Measurements from ENCODE around the gene CUX1.
"Not testable (repeated sequence)": the region's sequence is repeated elsewhere in the genome, so short reads cannot be mapped to it uniquely, and the experiment has no call there.

CUX1 gene

DNA sequence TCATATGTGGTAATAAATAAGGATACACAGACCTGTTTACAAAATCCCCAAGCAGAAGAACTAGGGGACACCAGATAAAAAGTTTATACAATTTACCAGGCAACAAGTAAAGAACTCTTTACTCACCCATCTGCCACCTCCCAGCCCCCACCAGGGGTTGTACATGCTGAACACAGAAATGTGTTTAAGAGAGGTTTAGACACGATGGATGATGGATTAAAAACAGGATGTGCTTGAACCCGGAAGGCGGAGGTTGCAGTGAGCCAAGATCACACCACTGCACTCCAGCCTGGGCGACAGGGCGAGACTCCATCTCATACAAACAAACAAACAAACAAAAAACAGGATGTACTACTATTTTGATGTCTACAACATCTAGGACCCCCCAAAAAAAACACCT is 511.4 kb downstream of the CUX1 start:
- not testable (repeated sequence) for DNase-seq

DNA sequence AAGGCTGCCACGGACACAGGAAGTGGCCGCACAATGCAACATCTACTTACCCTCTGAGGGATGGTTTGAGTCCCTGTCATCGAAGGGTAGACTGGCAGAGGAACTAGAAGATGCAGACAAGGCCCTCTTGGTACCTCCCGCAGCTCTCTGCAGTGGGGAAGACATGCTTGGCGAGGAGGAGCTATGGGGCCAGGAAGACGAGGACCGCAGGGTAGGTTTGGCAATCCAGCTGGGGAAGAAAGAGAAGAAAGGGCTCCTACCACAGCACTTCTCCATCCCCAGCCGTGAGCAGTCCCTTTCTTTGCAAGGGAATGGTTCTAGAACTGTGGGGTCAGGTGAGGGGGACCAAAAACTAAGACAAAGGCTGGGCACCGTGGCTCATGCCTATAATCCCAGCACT is 511.9 kb downstream of the CUX1 start:
- not testable (repeated sequence) for DNase-seq

DNA sequence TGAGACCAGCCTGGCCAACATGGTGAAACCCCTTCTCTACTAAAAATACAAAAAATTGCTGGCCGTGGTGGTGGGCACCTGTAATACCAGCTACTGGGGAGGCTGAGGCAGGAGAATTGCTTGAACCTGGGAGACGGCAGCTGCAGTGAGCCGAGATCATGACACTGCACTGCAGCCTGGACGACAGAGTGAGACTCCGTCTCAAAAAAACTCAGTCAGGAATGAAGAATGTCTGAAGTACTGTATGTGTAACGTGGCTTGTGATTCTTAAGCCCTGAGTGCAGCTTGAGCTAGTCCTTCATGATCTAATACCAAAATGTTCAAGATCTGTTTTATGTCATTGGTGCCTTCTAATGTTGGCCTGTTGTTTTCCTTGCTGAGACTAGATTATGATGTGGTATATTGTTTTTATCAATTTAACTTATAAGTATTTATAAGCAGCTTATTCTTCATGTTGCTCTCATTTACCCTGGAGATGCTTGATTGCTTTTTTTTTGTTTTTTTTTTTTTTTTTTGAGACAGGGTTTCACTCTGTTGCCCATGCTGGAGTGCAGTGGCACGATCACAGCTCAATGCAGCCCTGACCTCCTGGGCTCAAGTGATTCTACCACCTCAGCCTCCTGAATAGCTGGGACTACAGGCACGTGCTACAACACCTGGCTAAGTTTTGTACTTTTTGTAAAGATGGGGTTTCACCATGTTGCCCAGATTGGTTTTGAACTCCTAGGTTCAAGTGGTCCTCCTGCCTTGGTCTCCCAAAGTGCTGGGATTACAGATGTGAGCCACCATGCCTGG is 513.4 kb downstream of the CUX1 start:
- not testable (repeated sequence) for DNase-seq
